ENCODE data around the gene SPDYA.

SPDYA gene

GRCh38 chr2:28855193-28855592 is 44.6 kb downstream of the SPDYA start:
- DNase-seq (ENCODE audit: low read depth), result no peak
- no peak overlapping the region for H3K4me3 ChIP-seq (ENCODE audit: low read length)
- TF ChIP-seq CTCF (conservative IDR thresholded peaks at IDR 0.05; ENCODE audit: low read depth, low read length), result no peak

GRCh38 chr2:28855977-28856376 is 45.3 kb downstream of the SPDYA start:
- no peak for TF ChIP-seq CTCF (conservative IDR thresholded peaks at IDR 0.05; ENCODE audit: low read depth, low read length)
- no peak for DNase-seq (ENCODE audit: low read depth)
- no peak overlapping the region for H3K4me3 ChIP-seq (ENCODE audit: low read length)

- DNase-seq (ENCODE audit: low read depth), result no peak
These were observed 58.0 kb downstream of the SPDYA start for GRCh38 chr2:28868611-28869010.

GRCh38 chr2:28869494-28870145 is 59.0 kb downstream of the SPDYA start:
- TF ChIP-seq CTCF (conservative IDR thresholded peaks at IDR 0.05; ENCODE audit: low read depth, low read length), result no peak
- H3K4me3 ChIP-seq (ENCODE audit: low read length), result peak overlapping the region; percentile 71
- no peak for DNase-seq (ENCODE audit: low read depth)

More at GRCh38 chr2:28868611-28869010, 58.0 kb downstream of the SPDYA start:
- H3K4me3 ChIP-seq (ENCODE audit: low read length), result peak overlapping the region; percentile 71
- TF ChIP-seq CTCF (conservative IDR thresholded peaks at IDR 0.05; ENCODE audit: low read depth, low read length), result no peak

GRCh38 chr2:28870146-28870891 is 59.7 kb downstream of the SPDYA start, which contains the start of gene TRMT61B:
TRMT61B (minus strand) TSS chr2:28870309; CDS start chr2:28870277, 32 bp downstream.
- no peak for TF ChIP-seq CTCF (conservative IDR thresholded peaks at IDR 0.05; ENCODE audit: low read depth, low read length)
- peak within 1 kb of the TSS; percentile 71 for H3K4me3 ChIP-seq (ENCODE audit: low read length)
- DNase-seq (ENCODE audit: low read depth), result peak; percentile 87

- H3K4me3 ChIP-seq (ENCODE audit: low read length), result no peak overlapping the region
- no peak for TF ChIP-seq CTCF (conservative IDR thresholded peaks at IDR 0.05; ENCODE audit: low read depth, low read length)
- DNase-seq (ENCODE audit: low read depth), result no peak
These were observed 61.0 kb downstream of the SPDYA start for GRCh38 chr2:28871620-28872019.

GRCh38 chr2:28880193-28880592 is 69.6 kb downstream of the SPDYA start:
- no peak for TF ChIP-seq CTCF (conservative IDR thresholded peaks at IDR 0.05; ENCODE audit: low read depth, low read length)
- H3K4me3 ChIP-seq (ENCODE audit: low read length), result no peak overlapping the region
- DNase-seq (ENCODE audit: low read depth), result no peak
